ENCODE measurements around the gene ADGRV1. TPM values are rescaled to one million over a fixed set of nuclear protein-coding genes. Genes with fewer than 3 reads are reported as not detected.

The ADGRV1 gene
- total RNA-seq, 2 experiments from 2014 or later: not detected

GRCh38 chr5:91139572-91140200, 581.1 kb downstream of the ADGRV1 start:
- no peak for TF ChIP-seq EZH2phosphoT487 (IDR thresholded peaks at IDR 0.05; ENCODE audit: borderline replicate concordance, low read depth, low read length)
- TF ChIP-seq CTCF (conservative IDR thresholded peaks at IDR 0.05; ENCODE audit: low read length): no peak
- H3K36me3 ChIP-seq (ENCODE audit: insufficient read depth, low read length): no peaks in the 10 kb centered on the region
- intact Hi-C loops (cut with micrococcal nuclease; ENCODE audit: unreplicated experiment): no loop called here
- H3K9me2 ChIP-seq (ENCODE audit: insufficient read depth, low read length): no peaks in the 10 kb centered on the region
- no peaks in the 10 kb centered on the region for H4K20me1 ChIP-seq (ENCODE audit: insufficient read depth, low read length)
- BruUV-seq (replicated peaks): no TSS peak
- no peaks in the 10 kb centered on the region for H3K9me3 ChIP-seq (ENCODE audit: low read length)
- H2AFZ ChIP-seq (ENCODE audit: low read length): no peak overlapping the region
- ChIA-PET CTCF (ENCODE audit: unreplicated experiment) (no interaction called here), POLR2A (interaction anchor here (0.5 kb wide), 1 partner anchor 305 kb away, joined by 9 read pairs; no protein-coding TSS in a partner anchor)
- DNase-seq (ENCODE audit: low spot score): no peak
- H3K4me1 ChIP-seq (ENCODE audit: insufficient read depth, low read length, poor library complexity, severe bottlenecking): no peaks in the 10 kb centered on the region
- no peak overlapping the region for H3K4me3 ChIP-seq (ENCODE audit: low read depth, low read length, poor library complexity, severe bottlenecking)
- no peak overlapping the region for H3K27ac ChIP-seq (ENCODE audit: low read depth, low read length, poor library complexity, severe bottlenecking)
- no peak overlapping the region for H3K4me2 ChIP-seq (ENCODE audit: low read length)
- no peaks in the 10 kb centered on the region for H3K79me2 ChIP-seq (ENCODE audit: insufficient read depth, low read depth, low read length)

GRCh38 chr5:91140657-91141056, 582.1 kb downstream of the ADGRV1 start:
- H3K36me3 ChIP-seq (ENCODE audit: insufficient read depth, low read length): no peaks in the 10 kb centered on the region
- ChIA-PET CTCF (ENCODE audit: unreplicated experiment) (no interaction called here), POLR2A (no interaction called here)
- H4K20me1 ChIP-seq (ENCODE audit: insufficient read depth, low read length): no peaks in the 10 kb centered on the region
- no peak overlapping the region for H3K4me3 ChIP-seq (ENCODE audit: low read depth, low read length, poor library complexity, severe bottlenecking)
- H3K4me2 ChIP-seq (ENCODE audit: low read length): no peak overlapping the region
- no peaks in the 10 kb centered on the region for H3K79me2 ChIP-seq (ENCODE audit: insufficient read depth, low read depth, low read length)
- H2AFZ ChIP-seq (ENCODE audit: low read length): no peak overlapping the region
- H3K27ac ChIP-seq (ENCODE audit: low read depth, low read length, poor library complexity, severe bottlenecking): no peak overlapping the region
- DNase-seq (ENCODE audit: low spot score): no peak
- no peaks in the 10 kb centered on the region for H3K9me2 ChIP-seq (ENCODE audit: insufficient read depth, low read length)
- intact Hi-C loops (cut with micrococcal nuclease; ENCODE audit: unreplicated experiment): no loop called here
- no TSS peak for BruUV-seq (replicated peaks)
- no peaks in the 10 kb centered on the region for H3K4me1 ChIP-seq (ENCODE audit: insufficient read depth, low read length, poor library complexity, severe bottlenecking)
- no peak for TF ChIP-seq EZH2phosphoT487 (IDR thresholded peaks at IDR 0.05; ENCODE audit: borderline replicate concordance, low read depth, low read length)
- TF ChIP-seq CTCF (conservative IDR thresholded peaks at IDR 0.05; ENCODE audit: low read length): no peak
- H3K9me3 ChIP-seq (ENCODE audit: low read length): no peaks in the 10 kb centered on the region

GRCh38 chr5:91141642-91142041, 583.0 kb downstream of the ADGRV1 start:
- Histone ChIP-seq H3K4me1 (ENCODE audit: insufficient read depth, low read length, poor library complexity, severe bottlenecking) (no peaks in the 10 kb centered on the region), H3K9me2 (ENCODE audit: insufficient read depth, low read length) (no peaks in the 10 kb centered on the region), H3K36me3 (ENCODE audit: insufficient read depth, low read length) (no peaks in the 10 kb centered on the region), H3K9me3 (ENCODE audit: low read length) (no peaks in the 10 kb centered on the region), H2AFZ (ENCODE audit: low read length) (no peak overlapping the region), H3K27ac (ENCODE audit: low read depth, low read length, poor library complexity, severe bottlenecking) (no peak overlapping the region), H3K4me3 (ENCODE audit: low read depth, low read length, poor library complexity, severe bottlenecking) (no peak overlapping the region), H3K4me2 (ENCODE audit: low read length) (no peak overlapping the region), H3K79me2 (ENCODE audit: insufficient read depth, low read depth, low read length) (no peaks in the 10 kb centered on the region), H4K20me1 (ENCODE audit: insufficient read depth, low read length) (no peaks in the 10 kb centered on the region)
- intact Hi-C loops (cut with micrococcal nuclease; ENCODE audit: unreplicated experiment): no loop called here
- CTCF ChIA-PET (ENCODE audit: unreplicated experiment): no interaction called here
- POLR2A ChIA-PET: interaction anchor here (0.6 to 1.2 kb wide), 3 partner anchors 9 to 281 kb away, joined by 3 to 4 read pairs (median 3); no protein-coding TSS in a partner anchor
- DNase-seq (ENCODE audit: low spot score): no peak
- TF ChIP-seq CTCF (conservative IDR thresholded peaks at IDR 0.05; ENCODE audit: low read length) (no peak), EZH2phosphoT487 (IDR thresholded peaks at IDR 0.05; ENCODE audit: borderline replicate concordance, low read depth, low read length) (no peak)
- BruUV-seq (replicated peaks): no TSS peak
